GM12878 (cell line): Measurements from ENCODE around the gene PAGE2. TPM values are rescaled to one million over a fixed set of nuclear protein-coding genes. Genes with fewer than 3 reads are reported as not detected.

Source experiments
- ATAC-seq: fragments of 200-7000 bp; cut with Tn5 transposase; 3 replicates; pipeline ENCODE4 v1.9.1; 2020; ENCODE audit warnings: mild to moderate bottlenecking, moderate library complexity
- BruUV-seq: library from RNA; stranded (reverse); fragments of 400-500 nt; replicated peaks from 2 replicates; lab custom pipeline; 2021; lab: Mats Ljungman, UMichigan
- CTCF ChIA-PET: fragments of 300-600 bp; sonication (Branson Sonifier 250); formaldehyde crosslinking; extraction: SDS; loops from one replicate; lab custom pipeline; 2021; ENCODE audit warnings: inconsistent platforms; lab: Yijun Ruan, JAX
- POLR2A ChIA-PET: fragments of 350-600 bp; formaldehyde crosslinking; extraction: SDS; loops from one replicate; lab custom pipeline; 2021; ENCODE audit warnings: inconsistent platforms; lab: Charles Lee
- RAD21 ChIA-PET: fragments of 300-600 bp; sonication (Branson Sonifier 250); formaldehyde crosslinking; loops from one replicate; lab custom pipeline; 2023; ENCODE audit warnings: antibody characterized with exemption; ENCODE audit not compliant: unreplicated experiment; lab: Charles Lee
- SMC1A ChIA-PET: fragments of 300-600 bp; sonication (Branson Sonifier 250); formaldehyde crosslinking; loops from one replicate; lab custom pipeline; 2023; ENCODE audit not compliant: unreplicated experiment, uncharacterized antibody; lab: Charles Lee
- DNase-seq: peaks from one replicate; pipeline ENCODE4 v3.0.0-alpha.2; 2011; ENCODE audit warnings: low read depth, low spot score
- FAIRE-seq: peaks from 3 replicates; lab custom pipeline; 2011; peaks lifted over from hg19 to GRCh38; lab: Jason Lieb, UNC
- H2AFZ ChIP-seq: 2 replicates; pipeline ENCODE4 v1.6.0; 2011; ENCODE audit warnings: low read depth, low read length, control low read depth; ENCODE audit not compliant: control insufficient read depth
- H3K27ac ChIP-seq: 2 replicates; pipeline ENCODE4 v1.5.1; 2011; ENCODE audit warnings: control low read depth; ENCODE audit not compliant: control insufficient read depth, insufficient read depth
- H3K27me3 ChIP-seq, 2 experiments: replicated peaks in 1 of 2; 2 replicates each; pipeline versions ENCODE4 v1.6.0 to v1.6.1; 2011; ENCODE audit warnings: low read length in 1 of 2; ENCODE audit not compliant: control insufficient read depth in 2 of 2, insufficient read depth in 2 of 2
- H3K36me3 ChIP-seq, 2 experiments: 2 replicates each; pipeline ENCODE4 v1.5.1; 2011; ENCODE audit warnings: low read length in 1 of 2; ENCODE audit not compliant: control insufficient read depth in 2 of 2, insufficient read depth in 2 of 2
- H3K4me1 ChIP-seq: 2 replicates; pipeline ENCODE4 v1.6.1; 2011; ENCODE audit warnings: mild to moderate bottlenecking, low read length, moderate library complexity, mixed read lengths; ENCODE audit not compliant: control insufficient read depth, insufficient read depth
- H3K4me2 ChIP-seq: 2 replicates; pipeline ENCODE4 v1.6.0; 2011; ENCODE audit warnings: control low read depth; ENCODE audit not compliant: control insufficient read depth, insufficient read depth
- H3K4me3 ChIP-seq: fragments of 200-600 bp; sonication (generic); 2 replicates; pipeline ENCODE4 v1.5.1; 2016
- H3K79me2 ChIP-seq: 2 replicates; pipeline ENCODE4 v1.6.0; 2011; ENCODE audit warnings: low read length; ENCODE audit not compliant: control insufficient read depth, insufficient read depth
- H3K9ac ChIP-seq: 2 replicates; pipeline ENCODE4 v1.8.0; 2011; ENCODE audit warnings: low read length, control low read depth, mixed read lengths; ENCODE audit not compliant: control insufficient read depth, insufficient read depth
- H3K9me3 ChIP-seq: replicated peaks from 3 replicates; pipeline ENCODE4 v1.5.1; 2011; ENCODE audit warnings: mild to moderate bottlenecking, low read length; ENCODE audit not compliant: control insufficient read depth, insufficient read depth
- H4K20me1 ChIP-seq: 2 replicates; pipeline ENCODE4 v1.6.0; 2011; ENCODE audit not compliant: control insufficient read depth, insufficient read depth
- ATF3 ChIP-seq: IDR thresholded peaks from 2 replicates; pipeline ENCODE4 v1.6.1; 2011; ENCODE audit warnings: low read depth, mild to moderate bottlenecking, low read length, moderate library complexity, borderline replicate concordance; ENCODE audit errors: extremely low read depth
- CHD2 ChIP-seq: IDR thresholded peaks from 2 replicates; pipeline ENCODE4 v1.6.1; 2011; ENCODE audit warnings: low read depth, low read length, improper control_type of control experiment, borderline replicate concordance
- GABPA ChIP-seq: IDR thresholded peaks from 2 replicates; pipeline ENCODE4 v1.6.1; 2014; ENCODE audit warnings: antibody characterized with exemption, low read depth, mild to moderate bottlenecking, inconsistent platforms
- NFYB ChIP-seq: IDR thresholded peaks from 2 replicates; pipeline ENCODE4 v1.6.1; 2011; ENCODE audit warnings: low read depth, mild to moderate bottlenecking, low read length, improper control_type of control experiment, moderate library complexity; ENCODE audit not compliant: insufficient read depth
- PAX5 ChIP-seq: IDR thresholded peaks from 2 replicates; pipeline ENCODE4 v1.6.1; 2011; ENCODE audit warnings: low read depth, low read length, borderline replicate concordance
- PML ChIP-seq: IDR thresholded peaks from 2 replicates; pipeline ENCODE4 v1.6.1; 2012; ENCODE audit warnings: low read length, inconsistent platforms
- SUPT20H ChIP-seq: IDR thresholded peaks from 2 replicates; pipeline ENCODE4 v1.6.1; 2011; ENCODE audit warnings: low read depth, mild to moderate bottlenecking, low read length, moderate library complexity, borderline replicate concordance; ENCODE audit not compliant: control insufficient read depth
- TCF3 ChIP-seq: IDR thresholded peaks from 2 replicates; pipeline ENCODE4 v1.6.1; 2012; ENCODE audit warnings: low read depth, mild to moderate bottlenecking, low read length, borderline replicate concordance; ENCODE audit not compliant: insufficient read depth
- TCF7 ChIP-seq: IDR thresholded peaks from 2 replicates; pipeline ENCODE4 v1.6.1; 2014; ENCODE audit warnings: antibody characterized with exemption, borderline replicate concordance
- WGBS: methylation state at CpG from one replicate; pipeline ENCODE4 v1.1.6; 2016; ENCODE audit warnings: low lambda C conversion rate; ENCODE audit not compliant: insufficient replicate concordance, insufficient coverage; ENCODE audit errors: missing lambda C conversion rate; 5-methylcytosine and 5-hydroxymethylcytosine counted together
- in situ Hi-C: fragments of 300-500 bp; cut with MboI; formaldehyde crosslinking; loops from 9 replicates; pipeline ENCODE4 v1.14.3; 2018; ENCODE audit warnings: mixed read lengths
- intact Hi-C: fragments of 100-400 bp; cut with micrococcal nuclease; formaldehyde crosslinking; loops from one replicate; pipeline ENCODE4 v1.14.2; 2022; ENCODE audit not compliant: unreplicated experiment
- polyA plus RNA-seq, 11 experiments: library from polyadenylated mRNA; depleted of rRNA in 4 of 11; unstranded in 6 of 11; stranded (reverse) in 5 of 11; fragments of >200 nt; fragmentation: Nextera tagmentation in 4 of 11; fragmentation: Illumina TruSeq in 1 of 11; extraction: Ambion mirVana in 4 of 11; extraction: Trizol in 1 of 11; gene quantifications; 1 replicate in 1 of 11; 2 replicates in 10 of 11; pipeline versions ENCODE4 v1.2.1 to v1.2.3, GENCODE V29; 2011 to 2016; ENCODE audit warnings: inconsistent platforms in 2 of 11, missing spikeins in 2 of 11, low read depth in 1 of 11
- total RNA-seq, 4 experiments: library from RNA; depleted of rRNA in 3 of 4; stranded (reverse); fragments of >200 nt in 3 of 4; fragmentation: Illumina TruSeq in 1 of 4; extraction: Trizol in 1 of 4; gene quantifications; 2 replicates each; pipeline versions ENCODE4 v1.2.1 to v1.2.3, GENCODE V29; 2013 to 2021
- TF ChIP-seq, protein P1 (sequence below), 3 experiments: IDR thresholded peaks in 2 of 3; conservative IDR thresholded peaks in 1 of 3; 2 replicates each; pipeline ENCODE4 v1.5.1; 2011; ENCODE audit warnings: low read depth in 3 of 3, low read length in 3 of 3, mild to moderate bottlenecking in 3 of 3, control low read depth in 2 of 3, moderate library complexity in 2 of 3, inconsistent platforms in 1 of 3, mixed read lengths in 1 of 3; ENCODE audit not compliant: control insufficient read depth in 2 of 3, insufficient read depth in 1 of 3; ENCODE audit errors: extremely low read depth in 1 of 3
- TF ChIP-seq, protein P2 (sequence below): fragments of 450-650 bp; formaldehyde crosslinking; IDR thresholded peaks from 2 replicates; pipeline ENCODE4 v1.4.0; 2022; ENCODE audit warnings: mild to moderate bottlenecking, moderate library complexity
- TF ChIP-seq, protein P3 (sequence below): IDR thresholded peaks from 2 replicates; pipeline ENCODE4 v1.6.1; 2011; ENCODE audit warnings: mild to moderate bottlenecking, low read depth, low read length, moderate library complexity; ENCODE audit not compliant: insufficient replicate concordance

The PAGE2 gene
- total and polyA plus RNA-seq, 10 of the 15 experiments (the other 5 are each of a cell fraction or from before 2014, with no cell fraction given): 0.81 TPM; not detected in 9

GRCh38 chrX:55107911-55108310, 19.1 kb downstream of the PAGE2 start:
- ChIA-PET POLR2A (no interaction called here), RAD21 (no interaction called here), SMC1A (no interaction called here), CTCF (no interaction called here)
- H3K4me3 ChIP-seq: no peak overlapping the region
- no peaks in the 10 kb centered on the region for H3K9me3 ChIP-seq
- no peak for ATAC-seq
- no peak overlapping the region for H2AFZ ChIP-seq
- H3K9ac ChIP-seq: no peak overlapping the region
- intact Hi-C loops: no loop called here
- in situ Hi-C loops: no loop called here
- no peak for DNase-seq
- H3K27me3 ChIP-seq: no peaks in the 10 kb centered on the region
- BruUV-seq: no TSS peak
- no peaks in the 10 kb centered on the region for H4K20me1 ChIP-seq
- FAIRE-seq: no peak
- H3K27ac ChIP-seq: no peak overlapping the region
- TF ChIP-seq, protein P1, sequence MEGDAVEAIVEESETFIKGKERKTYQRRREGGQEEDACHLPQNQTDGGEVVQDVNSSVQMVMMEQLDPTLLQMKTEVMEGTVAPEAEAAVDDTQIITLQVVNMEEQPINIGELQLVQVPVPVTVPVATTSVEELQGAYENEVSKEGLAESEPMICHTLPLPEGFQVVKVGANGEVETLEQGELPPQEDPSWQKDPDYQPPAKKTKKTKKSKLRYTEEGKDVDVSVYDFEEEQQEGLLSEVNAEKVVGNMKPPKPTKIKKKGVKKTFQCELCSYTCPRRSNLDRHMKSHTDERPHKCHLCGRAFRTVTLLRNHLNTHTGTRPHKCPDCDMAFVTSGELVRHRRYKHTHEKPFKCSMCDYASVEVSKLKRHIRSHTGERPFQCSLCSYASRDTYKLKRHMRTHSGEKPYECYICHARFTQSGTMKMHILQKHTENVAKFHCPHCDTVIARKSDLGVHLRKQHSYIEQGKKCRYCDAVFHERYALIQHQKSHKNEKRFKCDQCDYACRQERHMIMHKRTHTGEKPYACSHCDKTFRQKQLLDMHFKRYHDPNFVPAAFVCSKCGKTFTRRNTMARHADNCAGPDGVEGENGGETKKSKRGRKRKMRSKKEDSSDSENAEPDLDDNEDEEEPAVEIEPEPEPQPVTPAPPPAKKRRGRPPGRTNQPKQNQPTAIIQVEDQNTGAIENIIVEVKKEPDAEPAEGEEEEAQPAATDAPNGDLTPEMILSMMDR (IDR thresholded peaks at IDR 0.05 in 2 of 3, conservative IDR thresholded peaks at IDR 0.05 in 1 of 3; ENCODE audit: control insufficient read depth in 2 of 3, extremely low read depth in 1 of 3, insufficient read depth in 1 of 3, low read depth in 3 of 3, low read length in 3 of 3): no peak
- no peak for TF ChIP-seq CHD2
- TF ChIP-seq SUPT20H: no peak
- TF ChIP-seq PAX5: no peak
- no peak for TF ChIP-seq GABPA
- TF ChIP-seq, protein P2, sequence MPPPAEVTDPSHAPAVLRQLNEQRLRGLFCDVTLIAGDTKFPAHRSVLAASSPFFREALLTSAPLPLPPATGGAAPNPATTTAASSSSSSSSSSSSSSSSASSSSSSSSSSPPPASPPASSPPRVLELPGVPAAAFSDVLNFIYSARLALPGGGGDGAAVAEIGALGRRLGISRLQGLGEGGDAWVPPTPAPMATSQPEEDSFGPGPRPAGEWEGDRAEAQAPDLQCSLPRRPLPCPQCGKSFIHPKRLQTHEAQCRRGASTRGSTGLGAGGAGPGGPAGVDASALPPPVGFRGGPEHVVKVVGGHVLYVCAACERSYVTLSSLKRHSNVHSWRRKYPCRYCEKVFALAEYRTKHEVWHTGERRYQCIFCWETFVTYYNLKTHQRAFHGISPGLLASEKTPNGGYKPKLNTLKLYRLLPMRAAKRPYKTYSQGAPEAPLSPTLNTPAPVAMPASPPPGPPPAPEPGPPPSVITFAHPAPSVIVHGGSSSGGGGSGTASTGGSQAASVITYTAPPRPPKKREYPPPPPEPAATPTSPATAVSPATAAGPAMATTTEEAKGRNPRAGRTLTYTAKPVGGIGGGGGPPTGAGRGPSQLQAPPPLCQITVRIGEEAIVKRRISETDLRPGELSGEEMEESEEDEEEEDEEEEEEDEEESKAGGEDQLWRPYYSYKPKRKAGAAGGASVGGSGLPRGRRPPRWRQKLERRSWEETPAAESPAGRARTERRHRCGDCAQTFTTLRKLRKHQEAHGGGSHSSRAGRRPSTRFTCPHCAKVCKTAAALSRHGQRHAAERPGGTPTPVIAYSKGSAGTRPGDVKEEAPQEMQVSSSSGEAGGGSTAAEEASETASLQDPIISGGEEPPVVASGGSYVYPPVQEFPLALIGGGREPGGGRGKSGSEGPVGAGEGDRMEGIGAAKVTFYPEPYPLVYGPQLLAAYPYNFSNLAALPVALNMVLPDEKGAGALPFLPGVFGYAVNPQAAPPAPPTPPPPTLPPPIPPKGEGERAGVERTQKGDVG: no peak
- TF ChIP-seq TCF3: no peak
- TF ChIP-seq NFYB: no peak
- TF ChIP-seq, protein P3, sequence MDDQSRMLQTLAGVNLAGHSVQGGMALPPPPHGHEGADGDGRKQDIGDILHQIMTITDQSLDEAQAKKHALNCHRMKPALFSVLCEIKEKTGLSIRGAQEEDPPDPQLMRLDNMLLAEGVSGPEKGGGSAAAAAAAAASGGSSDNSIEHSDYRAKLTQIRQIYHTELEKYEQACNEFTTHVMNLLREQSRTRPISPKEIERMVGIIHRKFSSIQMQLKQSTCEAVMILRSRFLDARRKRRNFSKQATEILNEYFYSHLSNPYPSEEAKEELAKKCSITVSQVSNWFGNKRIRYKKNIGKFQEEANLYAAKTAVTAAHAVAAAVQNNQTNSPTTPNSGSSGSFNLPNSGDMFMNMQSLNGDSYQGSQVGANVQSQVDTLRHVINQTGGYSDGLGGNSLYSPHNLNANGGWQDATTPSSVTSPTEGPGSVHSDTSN: no peak
- TF ChIP-seq PML: no peak
- no peak for TF ChIP-seq TCF7
- no peak for TF ChIP-seq ATF3
- no peak overlapping the region for H3K4me2 ChIP-seq
- 42% methylated on average over 2 of the region's 2 CpGs for WGBS
- H3K4me1 ChIP-seq: no peaks in the 10 kb centered on the region
- H3K79me2 ChIP-seq: no peaks in the 10 kb centered on the region
- no peaks in the 10 kb centered on the region for H3K36me3 ChIP-seq
